LNCaP clone FGC (cell line): ENCODE measurements around the gene GPR157.
"Not testable (repeated sequence)": the region's sequence is repeated elsewhere in the genome, so short reads cannot be mapped to it uniquely, and the experiment has no call there.

ENCODE experiments used
- DNase-seq: peaks from one replicate; pipeline ENCODE4 v3.0.0-alpha.2; 2011; ENCODE audit warnings: low read depth
- H3K4me3 ChIP-seq: 2 replicates; pipeline ENCODE4 v1.5.1; 2011; ENCODE audit warnings: mild to moderate bottlenecking, low read depth, low read length, control low read depth
- TF ChIP-seq, protein P1 (sequence below): IDR thresholded peaks from 2 replicates; pipeline ENCODE4 v1.5.1; 2012; ENCODE audit warnings: mild to moderate bottlenecking; ENCODE audit not compliant: control insufficient read depth, insufficient read depth; ENCODE audit errors: extremely low read depth

GPR157 gene

GRCh38 chr1:9097947-9098705, 30.8 kb downstream of the GPR157 start:
- DNase-seq: no peak
- H3K4me3 ChIP-seq: no peak overlapping the region
- TF ChIP-seq, protein P1, sequence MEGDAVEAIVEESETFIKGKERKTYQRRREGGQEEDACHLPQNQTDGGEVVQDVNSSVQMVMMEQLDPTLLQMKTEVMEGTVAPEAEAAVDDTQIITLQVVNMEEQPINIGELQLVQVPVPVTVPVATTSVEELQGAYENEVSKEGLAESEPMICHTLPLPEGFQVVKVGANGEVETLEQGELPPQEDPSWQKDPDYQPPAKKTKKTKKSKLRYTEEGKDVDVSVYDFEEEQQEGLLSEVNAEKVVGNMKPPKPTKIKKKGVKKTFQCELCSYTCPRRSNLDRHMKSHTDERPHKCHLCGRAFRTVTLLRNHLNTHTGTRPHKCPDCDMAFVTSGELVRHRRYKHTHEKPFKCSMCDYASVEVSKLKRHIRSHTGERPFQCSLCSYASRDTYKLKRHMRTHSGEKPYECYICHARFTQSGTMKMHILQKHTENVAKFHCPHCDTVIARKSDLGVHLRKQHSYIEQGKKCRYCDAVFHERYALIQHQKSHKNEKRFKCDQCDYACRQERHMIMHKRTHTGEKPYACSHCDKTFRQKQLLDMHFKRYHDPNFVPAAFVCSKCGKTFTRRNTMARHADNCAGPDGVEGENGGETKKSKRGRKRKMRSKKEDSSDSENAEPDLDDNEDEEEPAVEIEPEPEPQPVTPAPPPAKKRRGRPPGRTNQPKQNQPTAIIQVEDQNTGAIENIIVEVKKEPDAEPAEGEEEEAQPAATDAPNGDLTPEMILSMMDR: no peak

DNA sequence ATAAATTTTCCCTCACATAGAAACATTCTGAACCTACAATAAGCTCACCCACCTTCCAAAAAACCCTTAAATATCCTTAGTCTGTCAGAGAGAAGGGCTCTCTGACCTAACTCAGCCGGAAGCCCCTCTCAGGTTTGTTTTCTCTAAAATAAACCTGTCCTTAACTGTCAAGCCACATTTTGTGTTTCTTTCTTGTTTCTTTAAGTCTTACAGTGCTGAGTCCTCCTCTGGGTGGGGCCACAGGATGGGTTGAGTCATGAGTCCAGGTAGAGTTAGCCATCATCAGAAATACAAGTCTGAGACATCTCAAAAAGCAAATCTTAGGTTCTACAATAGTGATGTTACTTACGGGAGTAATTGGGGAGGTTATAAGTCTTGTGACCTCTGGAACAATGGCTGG, 33.1 kb downstream of the GPR157 start:
- DNase-seq: no peak
- TF ChIP-seq, protein P1: no peak
- H3K4me3 ChIP-seq: no peak overlapping the region

DNA sequence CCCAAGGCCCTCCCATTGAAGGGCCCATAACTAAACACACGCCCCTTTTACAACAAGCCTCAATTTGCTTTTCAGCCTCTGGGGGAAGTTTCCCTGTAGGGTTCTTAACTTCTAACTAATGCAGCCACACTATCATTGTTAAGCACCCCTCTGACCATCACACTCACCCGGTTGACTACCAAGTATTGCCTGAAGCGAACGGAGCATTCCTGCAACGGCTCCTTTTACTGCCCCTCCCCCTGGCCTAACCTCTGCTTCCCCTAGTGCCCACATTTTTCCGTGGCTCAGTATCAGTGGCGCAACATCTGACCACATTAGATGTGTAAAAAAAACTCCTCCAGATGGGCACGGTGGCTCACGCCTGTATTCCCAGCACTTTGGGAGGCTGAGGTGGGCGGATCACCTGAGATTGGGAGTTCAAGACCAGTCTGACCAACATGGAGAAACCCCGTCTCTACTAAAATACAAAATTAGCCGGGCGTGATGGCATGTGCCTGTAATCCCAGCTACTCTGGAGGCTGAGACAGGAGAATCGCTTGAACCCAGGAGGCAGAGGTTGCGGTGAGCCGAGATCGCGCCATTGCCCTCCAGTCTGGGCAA, 34.8 kb downstream of the GPR157 start:
- not testable (repeated sequence) for H3K4me3 ChIP-seq, DNase-seq

DNA sequence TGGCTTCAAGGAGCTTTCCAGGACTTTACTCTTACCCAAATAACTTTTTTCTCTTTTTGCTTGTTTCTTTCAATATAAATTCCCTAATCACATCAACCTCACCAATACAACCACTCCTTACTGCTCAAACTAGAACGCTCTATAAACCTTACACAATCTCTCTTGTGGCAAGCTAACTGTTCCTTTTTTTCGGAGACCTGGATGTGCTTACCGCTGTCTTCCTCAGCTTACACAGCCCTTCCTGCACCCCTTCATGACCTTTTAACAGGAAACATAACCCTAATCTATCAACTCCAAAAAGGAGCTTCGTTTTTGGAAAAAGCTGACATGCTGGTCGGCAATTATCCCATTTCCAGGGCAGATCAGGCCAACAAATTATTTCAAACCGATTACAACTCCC, 35.3 kb downstream of the GPR157 start:
- H3K4me3 ChIP-seq: no peak overlapping the region
- DNase-seq: no peak
- TF ChIP-seq, protein P1: no peak

DNA sequence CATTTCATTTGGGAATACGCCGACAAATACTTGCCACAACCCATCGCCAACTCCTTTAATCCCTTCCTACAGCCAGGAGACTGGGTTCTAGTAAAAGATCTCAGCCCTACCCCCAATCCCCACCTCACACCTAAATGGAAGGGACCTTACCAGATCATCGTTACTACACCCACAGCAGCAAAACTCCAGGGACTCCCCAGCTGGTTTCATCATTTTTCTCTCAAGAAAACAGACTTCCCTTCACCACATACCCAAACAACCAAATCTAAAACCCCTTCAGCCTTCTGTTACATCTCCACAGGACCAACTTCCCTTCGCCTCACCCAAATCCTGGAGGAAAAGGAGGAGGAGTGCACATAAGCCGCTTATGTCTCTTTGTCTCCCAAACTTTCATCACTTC, 35.8 kb downstream of the GPR157 start:
- DNase-seq: no peak
- no peak overlapping the region for H3K4me3 ChIP-seq
- TF ChIP-seq, protein P1: no peak

- TF ChIP-seq, protein P1: no peak
- H3K4me3 ChIP-seq: no peak overlapping the region
Measured at GRCh38 chr1:9088807-9089206, 40.1 kb downstream of the GPR157 start.

GRCh38 chr1:9087411-9088125, 41.3 kb downstream of the GPR157 start:
- no peak overlapping the region for H3K4me3 ChIP-seq
- DNase-seq: no peak
- TF ChIP-seq, protein P1: no peak

More at GRCh38 chr1:9088807-9089206, 40.1 kb downstream of the GPR157 start:
- DNase-seq: no peak
